SU-DHL-6 (cell line): ENCODE results near the gene KANK2.

Experiments used
- EZH2phosphoT487 ChIP-seq: fragments of 200-600 bp; sonication (generic), shearing (Covaris generic); conservative IDR thresholded peaks from 2 replicates; pipeline ENCODE4 v1.6.1; 2018; ENCODE audit warnings: mild to moderate bottlenecking, antibody characterized with exemption, low read length, moderate library complexity, mixed read lengths
- TF ChIP-seq, protein P1 (sequence below): fragments of 200-600 bp; sonication (generic); IDR thresholded peaks from one replicate; pipeline ENCODE4 v1.5.1; 2017; ENCODE audit warnings: antibody characterized with exemption, mild to moderate bottlenecking, low read length, moderate library complexity; ENCODE audit not compliant: insufficient read depth, poor library complexity, severe bottlenecking

DNA sequence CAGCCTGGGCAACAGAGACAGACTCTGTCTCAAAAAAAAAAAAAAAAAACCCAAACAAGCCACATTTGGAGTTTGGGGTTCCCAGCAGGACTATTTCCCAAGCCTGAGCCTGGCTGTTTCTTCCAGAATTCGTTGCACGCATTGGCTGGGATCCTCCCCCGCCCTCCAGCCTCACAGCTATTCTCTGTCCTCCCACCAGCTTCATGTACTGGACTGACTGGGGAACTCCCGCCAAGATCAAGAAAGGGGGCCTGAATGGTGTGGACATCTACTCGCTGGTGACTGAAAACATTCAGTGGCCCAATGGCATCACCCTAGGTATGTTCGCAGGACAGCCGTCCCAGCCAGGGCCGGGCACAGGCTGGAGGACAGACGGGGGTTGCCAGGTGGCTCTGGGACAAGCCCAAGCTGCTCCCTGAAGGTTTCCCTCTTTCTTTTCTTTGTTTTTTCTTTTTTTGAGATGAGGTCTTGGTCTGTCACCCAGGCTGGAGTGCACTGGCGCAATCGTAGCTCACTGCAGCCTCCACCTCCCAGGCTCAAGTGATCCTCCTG lies 81.4 kb downstream of the KANK2 start:
- TF ChIP-seq, protein P1, sequence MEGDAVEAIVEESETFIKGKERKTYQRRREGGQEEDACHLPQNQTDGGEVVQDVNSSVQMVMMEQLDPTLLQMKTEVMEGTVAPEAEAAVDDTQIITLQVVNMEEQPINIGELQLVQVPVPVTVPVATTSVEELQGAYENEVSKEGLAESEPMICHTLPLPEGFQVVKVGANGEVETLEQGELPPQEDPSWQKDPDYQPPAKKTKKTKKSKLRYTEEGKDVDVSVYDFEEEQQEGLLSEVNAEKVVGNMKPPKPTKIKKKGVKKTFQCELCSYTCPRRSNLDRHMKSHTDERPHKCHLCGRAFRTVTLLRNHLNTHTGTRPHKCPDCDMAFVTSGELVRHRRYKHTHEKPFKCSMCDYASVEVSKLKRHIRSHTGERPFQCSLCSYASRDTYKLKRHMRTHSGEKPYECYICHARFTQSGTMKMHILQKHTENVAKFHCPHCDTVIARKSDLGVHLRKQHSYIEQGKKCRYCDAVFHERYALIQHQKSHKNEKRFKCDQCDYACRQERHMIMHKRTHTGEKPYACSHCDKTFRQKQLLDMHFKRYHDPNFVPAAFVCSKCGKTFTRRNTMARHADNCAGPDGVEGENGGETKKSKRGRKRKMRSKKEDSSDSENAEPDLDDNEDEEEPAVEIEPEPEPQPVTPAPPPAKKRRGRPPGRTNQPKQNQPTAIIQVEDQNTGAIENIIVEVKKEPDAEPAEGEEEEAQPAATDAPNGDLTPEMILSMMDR, result no peak
- no peak for TF ChIP-seq EZH2phosphoT487
